Choroid plexus epithelial cell (primary cell): Measurements from ENCODE around the gene CTSD.

Experiments used
- DNase-seq: peaks from one replicate; pipeline ENCODE4 v3.0.0-alpha.2; 2010; ENCODE audit warnings: low read depth
- H3K4me3 ChIP-seq: 2 replicates; pipeline ENCODE4 v1.5.1; 2011; ENCODE audit warnings: low read depth, mild to moderate bottlenecking, control low read depth, low read length, moderate library complexity
- TF ChIP-seq, protein P1 (sequence below): conservative IDR thresholded peaks from 2 replicates; pipeline ENCODE4 v1.5.1; 2011; ENCODE audit warnings: low read depth, mild to moderate bottlenecking, control low read depth, inconsistent platforms, low read length, moderate library complexity

CTSD gene

DNA sequence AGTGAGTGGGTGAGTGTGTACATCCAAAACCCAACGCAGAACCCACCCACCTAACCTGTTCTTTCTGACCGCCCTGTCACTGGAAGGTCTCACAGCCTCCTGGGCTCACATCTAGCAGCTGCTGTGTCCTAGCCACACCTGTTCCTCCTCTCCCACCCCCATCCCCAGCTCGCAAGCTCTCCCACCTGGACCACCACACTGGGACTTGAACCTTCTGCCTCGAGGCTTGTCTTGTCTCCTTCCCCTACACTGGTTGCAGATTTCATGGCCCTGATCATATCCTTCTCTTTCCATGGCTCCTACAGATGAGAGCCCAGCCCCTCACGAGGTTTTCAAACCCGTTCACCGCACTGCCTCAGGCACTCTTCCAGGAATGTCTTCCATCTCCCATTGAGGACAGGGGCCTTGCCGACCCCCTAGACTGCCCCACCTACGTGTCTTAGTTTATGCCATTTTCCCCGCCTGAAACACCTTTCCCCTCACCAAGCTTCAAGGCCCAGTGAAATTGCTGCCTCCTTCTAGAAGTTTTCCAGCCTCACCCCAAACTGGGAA lies 20.1 kb downstream of the CTSD start:
- TF ChIP-seq, protein P1, sequence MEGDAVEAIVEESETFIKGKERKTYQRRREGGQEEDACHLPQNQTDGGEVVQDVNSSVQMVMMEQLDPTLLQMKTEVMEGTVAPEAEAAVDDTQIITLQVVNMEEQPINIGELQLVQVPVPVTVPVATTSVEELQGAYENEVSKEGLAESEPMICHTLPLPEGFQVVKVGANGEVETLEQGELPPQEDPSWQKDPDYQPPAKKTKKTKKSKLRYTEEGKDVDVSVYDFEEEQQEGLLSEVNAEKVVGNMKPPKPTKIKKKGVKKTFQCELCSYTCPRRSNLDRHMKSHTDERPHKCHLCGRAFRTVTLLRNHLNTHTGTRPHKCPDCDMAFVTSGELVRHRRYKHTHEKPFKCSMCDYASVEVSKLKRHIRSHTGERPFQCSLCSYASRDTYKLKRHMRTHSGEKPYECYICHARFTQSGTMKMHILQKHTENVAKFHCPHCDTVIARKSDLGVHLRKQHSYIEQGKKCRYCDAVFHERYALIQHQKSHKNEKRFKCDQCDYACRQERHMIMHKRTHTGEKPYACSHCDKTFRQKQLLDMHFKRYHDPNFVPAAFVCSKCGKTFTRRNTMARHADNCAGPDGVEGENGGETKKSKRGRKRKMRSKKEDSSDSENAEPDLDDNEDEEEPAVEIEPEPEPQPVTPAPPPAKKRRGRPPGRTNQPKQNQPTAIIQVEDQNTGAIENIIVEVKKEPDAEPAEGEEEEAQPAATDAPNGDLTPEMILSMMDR = no peak

DNA sequence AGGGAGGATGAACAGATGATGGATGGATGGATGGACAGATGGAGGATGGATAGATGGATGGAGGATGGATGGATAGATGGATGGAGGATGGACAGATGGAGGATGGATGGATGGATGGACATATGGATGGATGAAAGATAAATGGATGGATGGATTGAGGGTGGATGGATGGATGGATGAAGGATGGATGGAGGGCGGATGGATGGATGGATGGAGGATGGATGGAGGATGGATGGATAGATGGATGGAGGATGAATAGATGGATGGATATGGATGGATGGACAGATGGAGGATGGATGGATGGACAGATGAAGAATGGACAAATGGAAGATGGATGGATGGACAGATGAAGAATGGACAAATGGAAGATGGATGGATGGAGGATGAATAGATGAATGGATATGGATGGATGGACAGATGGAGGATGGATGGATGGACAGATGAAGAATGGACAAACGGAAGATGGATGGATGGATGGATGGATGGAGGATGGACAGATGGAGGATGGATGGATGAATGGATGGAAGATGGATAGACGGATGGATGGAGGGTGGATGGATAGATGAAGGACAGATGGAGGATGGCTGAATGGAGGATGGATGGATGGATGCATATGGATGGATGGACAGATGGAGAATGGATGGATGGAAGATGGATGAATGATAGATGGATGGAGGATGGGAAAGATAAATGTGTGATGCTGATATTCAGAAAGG lies 20.7 kb downstream of the CTSD start:
- no peak overlapping the region for H3K4me3 ChIP-seq
- no peak for DNase-seq
- TF ChIP-seq, protein P1 = no peak

More for the DNA sequence above, 20.1 kb downstream of the CTSD start:
- DNase-seq = no peak
- no peak overlapping the region for H3K4me3 ChIP-seq

DNA sequence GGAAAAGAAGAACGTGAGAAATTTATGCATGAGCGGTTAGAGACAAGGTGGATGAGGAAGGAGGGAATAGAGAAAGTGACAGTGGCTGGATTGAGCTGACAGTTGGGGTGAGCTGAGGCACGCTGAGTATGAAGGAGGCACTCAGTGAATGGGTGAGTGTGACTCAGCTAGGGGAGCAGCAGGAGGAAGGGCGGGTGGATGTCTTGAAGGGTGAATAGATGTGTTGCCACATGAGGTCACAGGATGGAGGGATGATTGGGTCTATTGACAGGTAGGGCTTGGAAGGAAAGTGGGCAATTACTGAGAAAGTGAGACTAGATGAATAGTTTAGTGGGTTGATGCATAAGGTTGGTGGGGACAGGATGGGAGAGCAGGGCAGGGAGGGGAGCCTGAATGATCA lies 21.4 kb downstream of the CTSD start:
- no peak for DNase-seq
- TF ChIP-seq, protein P1 = no peak

DNA sequence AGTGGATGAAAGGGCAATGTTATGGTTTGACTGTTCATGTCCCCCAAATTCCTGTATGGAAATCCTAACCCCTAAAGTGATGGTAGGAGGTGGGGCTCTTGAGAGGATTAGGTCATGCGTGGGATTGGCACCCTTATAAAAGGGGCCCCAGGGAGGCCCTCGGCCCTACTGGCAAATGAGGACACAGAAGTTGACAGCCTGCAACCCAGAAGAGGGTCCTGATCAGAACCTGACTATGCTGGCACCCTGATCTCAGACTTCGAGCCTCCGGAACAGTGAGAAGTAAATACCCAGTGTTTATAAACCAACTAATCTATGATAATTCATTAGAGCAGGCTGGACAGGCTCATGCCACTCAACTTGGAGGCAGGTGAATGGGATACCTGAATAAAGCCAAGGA lies 22.0 kb downstream of the CTSD start:
- no peak overlapping the region for H3K4me3 ChIP-seq
- TF ChIP-seq, protein P1 = no peak
- no peak for DNase-seq

More for the DNA sequence above, 21.4 kb downstream of the CTSD start:
- no peak overlapping the region for H3K4me3 ChIP-seq

DNA sequence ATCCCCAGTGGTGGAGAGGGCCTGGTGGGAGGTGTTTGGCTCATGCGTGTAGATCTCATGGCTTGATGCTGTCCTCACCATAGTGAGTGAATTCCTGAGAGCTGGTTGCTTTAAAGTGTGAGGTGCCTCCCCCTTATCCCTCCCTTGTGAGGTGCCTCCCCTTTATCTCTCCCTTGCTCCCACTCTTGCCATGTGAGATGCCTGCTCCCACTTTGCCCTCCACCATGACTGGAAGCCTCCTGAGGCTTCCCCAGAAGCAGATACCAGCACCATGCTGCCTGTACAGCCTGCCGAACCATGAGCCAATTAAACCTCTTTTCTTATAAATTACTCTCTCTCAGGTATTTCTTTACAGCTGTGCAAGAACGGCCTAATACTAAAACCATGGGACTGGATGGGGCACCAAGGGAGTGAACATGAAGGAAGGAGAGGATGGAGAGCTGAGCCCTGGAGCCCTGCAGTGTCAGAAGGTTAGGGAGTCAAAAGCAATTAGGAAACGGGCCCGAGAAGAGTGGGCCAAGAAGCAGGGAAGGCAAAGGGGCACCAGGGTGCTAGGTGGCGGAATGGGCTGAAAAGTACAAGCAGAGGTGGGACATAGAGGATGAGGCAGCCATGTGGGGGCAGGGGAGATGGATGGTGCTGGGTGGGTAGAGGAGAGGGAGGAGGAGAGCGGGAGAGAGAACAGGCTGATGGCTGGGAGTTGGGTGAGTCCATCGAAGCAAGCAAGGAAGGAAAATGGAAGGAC lies 22.8 kb downstream of the CTSD start:
- no peak for DNase-seq
- H3K4me3 ChIP-seq = no peak overlapping the region
- TF ChIP-seq, protein P1 = no peak

DNA sequence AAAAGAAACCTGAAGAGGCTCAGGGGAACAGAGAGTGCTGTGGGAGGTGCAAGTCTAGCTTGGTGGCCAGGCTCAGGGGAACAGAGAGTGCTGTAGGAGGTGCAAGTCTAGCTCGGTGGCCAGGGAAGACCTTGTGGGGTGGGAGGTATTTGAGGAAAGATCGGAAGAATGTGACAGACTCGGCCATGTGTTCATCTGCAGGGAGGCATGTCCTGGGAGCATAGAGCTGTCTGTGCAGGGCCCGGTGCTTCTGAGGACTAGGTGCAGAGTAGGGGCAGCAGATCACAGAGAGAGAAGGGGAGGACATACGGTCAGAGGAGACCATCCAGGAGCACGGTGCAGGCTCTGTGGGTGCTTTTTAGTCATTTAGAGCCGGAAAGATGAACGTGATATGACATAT lies 24.2 kb downstream of the CTSD start:
- H3K4me3 ChIP-seq = no peak overlapping the region
- TF ChIP-seq, protein P1 = no peak
- no peak for DNase-seq
